Mesenchymal stem cell (in vitro differentiated cells and primary cell): ENCODE measurements around the gene POLR1E.

Experiments used
- DNase-seq: peaks from one replicate; pipeline ENCODE4 v3.0.0-alpha.2; 2013
- H2AFZ ChIP-seq: one replicate; pipeline ENCODE4 v1.6.1; 2013; ENCODE audit warnings: low read depth, mild to moderate bottlenecking, control low read depth, inconsistent platforms, low read length, moderate library complexity
- H2AK5ac ChIP-seq: 2 replicates; pipeline ENCODE4 v1.6.1; 2013; ENCODE audit warnings: low read length, moderate library complexity, mild to moderate bottlenecking, inconsistent platforms; ENCODE audit not compliant: severe bottlenecking
- H2BK120ac ChIP-seq: one replicate; pipeline ENCODE4 v1.6.1; 2013; ENCODE audit warnings: low read depth, mild to moderate bottlenecking, inconsistent platforms, low read length, moderate library complexity
- H2BK12ac ChIP-seq, 2 experiments: one replicate each; pipeline ENCODE4 v1.6.1; 2013; ENCODE audit warnings: inconsistent platforms in 2 of 2, low read length in 2 of 2, mild to moderate bottlenecking in 2 of 2, moderate library complexity in 2 of 2, control low read depth in 1 of 2
- H2BK15ac ChIP-seq: one replicate; pipeline ENCODE4 v1.6.1; 2013; ENCODE audit warnings: mild to moderate bottlenecking, low read depth, inconsistent platforms; ENCODE audit not compliant: poor library complexity, severe bottlenecking
- H2BK5ac ChIP-seq: 2 replicates; pipeline ENCODE4 v1.6.1; 2013; ENCODE audit warnings: low read depth, mild to moderate bottlenecking, low read length, control low read depth, inconsistent platforms; ENCODE audit not compliant: poor library complexity, severe bottlenecking
- H3K14ac ChIP-seq, 2 experiments: one replicate each; pipeline ENCODE4 v1.6.1; 2013; ENCODE audit warnings: inconsistent platforms in 2 of 2, low read length in 2 of 2, control low read depth in 1 of 2, mild to moderate bottlenecking in 1 of 2, moderate library complexity in 1 of 2
- H3K18ac ChIP-seq, 2 experiments: one replicate each; pipeline ENCODE4 v1.6.1; 2013; ENCODE audit warnings: inconsistent platforms in 2 of 2, low read length in 2 of 2, control low read depth in 1 of 2, low read depth in 1 of 2, mild to moderate bottlenecking in 1 of 2
- H3K23ac ChIP-seq, 2 experiments: one replicate each; pipeline ENCODE4 v1.6.1; 2013; ENCODE audit warnings: inconsistent platforms in 2 of 2, low read length in 2 of 2, mild to moderate bottlenecking in 2 of 2, moderate library complexity in 2 of 2, control low read depth in 1 of 2
- H3K27ac ChIP-seq: 2 replicates; pipeline ENCODE4 v1.5.1; 2013; ENCODE audit warnings: mild to moderate bottlenecking, moderate library complexity, low read length, control low read depth, inconsistent platforms; ENCODE audit not compliant: poor library complexity, severe bottlenecking
- H3K27me3 ChIP-seq, 2 experiments: 2 replicates each; pipeline versions ENCODE4 v1.6.1 to v1.7.0; 2013; ENCODE audit warnings: low read length in 2 of 2, mild to moderate bottlenecking in 2 of 2, moderate library complexity in 2 of 2, control low read depth in 1 of 2, inconsistent platforms in 1 of 2; ENCODE audit not compliant: control insufficient read depth in 1 of 2, insufficient read depth in 1 of 2
- H3K36me3 ChIP-seq, 2 experiments: 2 replicates each; pipeline versions ENCODE4 v1.6.1 to v1.7.0; 2013; ENCODE audit warnings: low read length in 2 of 2, control low read depth in 1 of 2, inconsistent platforms in 1 of 2, low read depth in 1 of 2, mild to moderate bottlenecking in 1 of 2; ENCODE audit not compliant: insufficient read depth in 2 of 2, control insufficient read depth in 1 of 2
- H3K4ac ChIP-seq, 2 experiments: one replicate each; pipeline ENCODE4 v1.6.1; 2013; ENCODE audit warnings: inconsistent platforms in 2 of 2, low read length in 2 of 2, mild to moderate bottlenecking in 2 of 2, moderate library complexity in 2 of 2, control low read depth in 1 of 2, low read depth in 1 of 2
- H3K4me1 ChIP-seq: 2 replicates; pipeline ENCODE4 v1.6.1; 2013; ENCODE audit warnings: low read depth, low read length, control low read depth; ENCODE audit not compliant: control insufficient read depth, insufficient read depth
- H3K4me2 ChIP-seq: 2 replicates; pipeline ENCODE4 v1.6.1; 2013; ENCODE audit warnings: low read length, mild to moderate bottlenecking, inconsistent platforms; ENCODE audit not compliant: poor library complexity, severe bottlenecking
- H3K4me3 ChIP-seq, 2 experiments: 2 replicates each; pipeline versions ENCODE4 v1.5.1 to v1.7.0; 2013; ENCODE audit warnings: low read length in 2 of 2, mild to moderate bottlenecking in 2 of 2, control low read depth in 1 of 2, low read depth in 1 of 2; ENCODE audit not compliant: insufficient read depth in 1 of 2
- H3K79me1 ChIP-seq: replicated peaks from 2 replicates; pipeline ENCODE4 v1.6.1; 2013; ENCODE audit warnings: mild to moderate bottlenecking, control low read depth, low read length, inconsistent platforms; ENCODE audit not compliant: poor library complexity, severe bottlenecking
- H3K9ac ChIP-seq: 2 replicates; pipeline ENCODE4 v1.7.0; 2013; ENCODE audit warnings: mild to moderate bottlenecking, low read length, moderate library complexity
- H3K9me3 ChIP-seq: 2 replicates; pipeline ENCODE4 v1.7.0; 2013; ENCODE audit warnings: mild to moderate bottlenecking, low read length; ENCODE audit not compliant: control insufficient read depth
- H4K8ac ChIP-seq: one replicate; pipeline ENCODE4 v1.6.1; 2013; ENCODE audit warnings: inconsistent platforms, mild to moderate bottlenecking, low read length, moderate library complexity
- H4K91ac ChIP-seq: one replicate; pipeline ENCODE4 v1.6.1; 2013; ENCODE audit warnings: mild to moderate bottlenecking, low read length, inconsistent platforms
- WGBS: methylation state at CpG from one replicate; pipeline ENCODE4 v1.1.7; 2013; ENCODE audit warnings: mixed read lengths; 5-methylcytosine and 5-hydroxymethylcytosine counted together

POLR1E gene

GRCh38 chr9:37449862-37450632 is 35.7 kb upstream of the POLR1E start:
- WGBS: 89% methylated on average over 11 of the region's 12 CpGs
- H3K9me3 ChIP-seq: no peaks in the 10 kb centered on the region

GRCh38 chr9:37451628-37452027 is 34.1 kb upstream of the POLR1E start:
- Histone ChIP-seq H3K79me1 (peaks cover 29% of the 10 kb centered on the region), H4K8ac (no peak overlapping the region), H3K4me2 (no peak overlapping the region), H2BK5ac (no peak overlapping the region), H4K91ac (no peak overlapping the region), H2AFZ (no peak overlapping the region), H2BK15ac (no peak overlapping the region), H3K14ac (no peak overlapping the region), H3K4me1 (peaks cover 4% of the 10 kb centered on the region), H3K9me3 (no peaks in the 10 kb centered on the region), H3K23ac (no peak overlapping the region), H3K27ac (no peak overlapping the region), H2BK12ac (no peak overlapping the region), H2BK120ac (no peak overlapping the region), H3K18ac (no peak overlapping the region), H3K36me3 (peaks cover 2 to 25% of the 10 kb centered on the region in 2 experiments), H3K4me3 (no peak overlapping the region), H3K4ac (no peak overlapping the region), H3K9ac (no peak overlapping the region), H2AK5ac (no peak overlapping the region), H3K27me3 (no peaks in the 10 kb centered on the region)
- WGBS: 92% methylated on average over 2 of the region's 3 CpGs
- no peak for DNase-seq

More at GRCh38 chr9:37449862-37450632, 35.7 kb upstream of the POLR1E start:
- H3K4me2 ChIP-seq: no peak overlapping the region
- H2AFZ ChIP-seq: no peak overlapping the region
- H3K79me1 ChIP-seq: peaks cover 29% of the 10 kb centered on the region
- no peak overlapping the region for H2BK5ac ChIP-seq
- no peak overlapping the region for H4K91ac ChIP-seq
- no peak overlapping the region for H3K9ac ChIP-seq
- no peak overlapping the region for H2BK12ac ChIP-seq
- H2BK120ac ChIP-seq: no peak overlapping the region
- no peak overlapping the region for H2BK15ac ChIP-seq
- no peak overlapping the region for H4K8ac ChIP-seq
- peaks cover 2% of the 10 kb centered on the region for H3K4me1 ChIP-seq
- no peak overlapping the region for H2AK5ac ChIP-seq
- H3K4me3 ChIP-seq: no peak overlapping the region
- no peak overlapping the region for H3K23ac ChIP-seq
- no peak overlapping the region for H3K27ac ChIP-seq
- H3K14ac ChIP-seq: no peak overlapping the region
- peaks cover 1 to 25% of the 10 kb centered on the region in 2 experiments for H3K36me3 ChIP-seq
- no peak overlapping the region for H3K4ac ChIP-seq
- DNase-seq: no peak
- H3K18ac ChIP-seq: no peak overlapping the region
- no peaks in the 10 kb centered on the region for H3K27me3 ChIP-seq

DNA sequence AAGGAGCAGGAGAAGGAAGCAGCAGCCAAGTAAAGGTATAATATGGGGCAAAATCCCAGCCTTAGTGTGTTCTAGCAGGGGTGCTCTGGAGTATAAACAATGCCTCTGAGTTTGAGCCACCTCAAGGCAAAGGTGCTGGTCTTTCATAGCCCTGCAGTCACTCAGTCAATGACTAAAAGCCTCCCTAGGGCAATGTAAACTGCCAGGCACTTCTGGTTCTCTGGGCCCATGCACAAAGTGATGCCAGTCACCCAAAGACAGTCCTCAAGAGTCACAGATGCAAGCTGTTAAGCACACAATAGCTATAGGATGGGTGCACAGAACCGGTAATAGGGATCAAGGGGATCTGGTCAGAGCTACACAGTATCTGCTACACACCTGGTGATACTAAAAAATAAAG is 33.1 kb upstream of the POLR1E start:
- Histone ChIP-seq H3K9me3 (no peaks in the 10 kb centered on the region), H3K4ac (no peak overlapping the region)

GRCh38 chr9:37453827-37454226 is 31.9 kb upstream of the POLR1E start:
- H3K4ac ChIP-seq: no peak overlapping the region
- no peak overlapping the region for H2BK12ac ChIP-seq
- no peak overlapping the region for H3K9ac ChIP-seq
- no peak overlapping the region for H4K8ac ChIP-seq
- H2BK15ac ChIP-seq: no peak overlapping the region
- no peak overlapping the region for H3K4me2 ChIP-seq
- H3K18ac ChIP-seq: no peak overlapping the region
- H3K27me3 ChIP-seq: no peaks in the 10 kb centered on the region
- no peak overlapping the region for H2AFZ ChIP-seq
- no peak for DNase-seq
- H3K36me3 ChIP-seq: peaks cover 5 to 14% of the 10 kb centered on the region in 2 experiments
- WGBS: 100% methylated on average over 1 of the region's 1 CpG
- H2BK120ac ChIP-seq: no peak overlapping the region
- H3K79me1 ChIP-seq: peaks cover 32% of the 10 kb centered on the region
- no peak overlapping the region for H2AK5ac ChIP-seq
- no peak overlapping the region for H3K27ac ChIP-seq
- peaks cover 4% of the 10 kb centered on the region for H3K4me1 ChIP-seq
- no peaks in the 10 kb centered on the region for H3K9me3 ChIP-seq
- H2BK5ac ChIP-seq: no peak overlapping the region
- H3K14ac ChIP-seq: no peak overlapping the region
- no peak overlapping the region for H3K4me3 ChIP-seq
- H4K91ac ChIP-seq: no peak overlapping the region
- H3K23ac ChIP-seq: no peak overlapping the region

More for the DNA sequence above, 33.1 kb upstream of the POLR1E start:
- peaks cover 33% of the 10 kb centered on the region for H3K79me1 ChIP-seq
- WGBS: 100% methylated on average over 1 of the region's 1 CpG
- no peak overlapping the region for H2BK5ac ChIP-seq
- H3K4me3 ChIP-seq: no peak overlapping the region
- no peak overlapping the region for H2AK5ac ChIP-seq
- no peak overlapping the region for H3K27ac ChIP-seq
- H3K14ac ChIP-seq: no peak overlapping the region
- DNase-seq: no peak
- H3K27me3 ChIP-seq: no peaks in the 10 kb centered on the region
- H2BK15ac ChIP-seq: no peak overlapping the region
- H3K23ac ChIP-seq: no peak overlapping the region
- H3K4me1 ChIP-seq: peaks cover 4% of the 10 kb centered on the region
- no peak overlapping the region for H4K8ac ChIP-seq
- H4K91ac ChIP-seq: no peak overlapping the region
- no peak overlapping the region for H2BK120ac ChIP-seq
- no peak overlapping the region for H2AFZ ChIP-seq
- H3K9ac ChIP-seq: no peak overlapping the region
- H3K4me2 ChIP-seq: no peak overlapping the region
- no peak overlapping the region for H2BK12ac ChIP-seq
- no peak overlapping the region for H3K18ac ChIP-seq
- H3K36me3 ChIP-seq: peaks cover 5 to 18% of the 10 kb centered on the region in 2 experiments
